HepG2 (cell line): ENCODE measurements around the gene DMTF1. TPM values are rescaled to one million over a fixed set of nuclear protein-coding genes. Genes with fewer than 3 reads are reported as not detected.

Source experiments
- ARID3A ChIP-seq: IDR thresholded peaks from 2 replicates; pipeline ENCODE4 v1.6.1; 2012; ENCODE audit warnings: low read depth, low read length, improper control_type of control experiment
- BRCA1 ChIP-seq: sonication (generic); formaldehyde crosslinking; IDR thresholded peaks from 2 replicates; pipeline ENCODE4 v1.4.0; 2020; ENCODE audit warnings: missing genetic modification reagents
- CAMTA2 ChIP-seq: sonication (generic); formaldehyde crosslinking; IDR thresholded peaks from 2 replicates; pipeline ENCODE4 v1.4.0; 2020; ENCODE audit warnings: mild to moderate bottlenecking, missing genetic modification reagents, borderline replicate concordance
- E2F5 ChIP-seq: sonication (generic); formaldehyde crosslinking; conservative IDR thresholded peaks from 2 replicates; pipeline ENCODE4 v1.4.0; 2020; ENCODE audit warnings: missing genetic modification reagents
- FOXK2 ChIP-seq: fragments of 450-650 bp; IDR thresholded peaks from 2 replicates; pipeline ENCODE4 v1.6.1; 2016
- IRF9 ChIP-seq: sonication (generic); formaldehyde crosslinking; IDR thresholded peaks from 2 replicates; pipeline ENCODE4 v1.8.0; 2022; ENCODE audit warnings: missing genetic modification reagents, mild to moderate bottlenecking, borderline replicate concordance
- ISL2 ChIP-seq: sonication (generic); formaldehyde crosslinking; IDR thresholded peaks from 2 replicates; pipeline ENCODE4 v1.5.0; 2020; ENCODE audit warnings: missing genetic modification reagents
- KLF12 ChIP-seq: sonication (generic); formaldehyde crosslinking; IDR thresholded peaks from 2 replicates; pipeline ENCODE4 v1.4.0; 2020; ENCODE audit warnings: missing genetic modification reagents, borderline replicate concordance
- KMT2B ChIP-seq: IDR thresholded peaks from 2 replicates; pipeline ENCODE4 v1.6.1; 2016; ENCODE audit warnings: missing genetic modification reagents, missing compliant biosample characterization
- RBFOX2 ChIP-seq: fragments of 200-400 bp; formaldehyde crosslinking; IDR thresholded peaks from 2 replicates; pipeline ENCODE4 v1.6.1; 2017; ENCODE audit warnings: low read depth, mild to moderate bottlenecking, low read length
- SP4 ChIP-seq: sonication (generic); formaldehyde crosslinking; IDR thresholded peaks from 2 replicates; pipeline ENCODE4 v1.8.1; 2023; ENCODE audit warnings: mild to moderate bottlenecking, missing genetic modification reagents
- TBL1XR1 ChIP-seq: fragments of 150-350 bp; IDR thresholded peaks from 2 replicates; pipeline ENCODE4 v1.6.1; 2014; ENCODE audit warnings: borderline replicate concordance, low read length; ENCODE audit not compliant: partially characterized antibody
- ZKSCAN5 ChIP-seq: sonication (generic); formaldehyde crosslinking; IDR thresholded peaks from 2 replicates; pipeline ENCODE4 v1.5.1; 2020; ENCODE audit warnings: mild to moderate bottlenecking, missing genetic modification reagents
- ZNF275 ChIP-seq: sonication (generic); formaldehyde crosslinking; IDR thresholded peaks from 2 replicates; pipeline ENCODE4 v1.8.0; 2022; ENCODE audit warnings: missing genetic modification reagents, mild to moderate bottlenecking, inconsistent platforms, borderline replicate concordance
- ZNF335 ChIP-seq: sonication (generic); formaldehyde crosslinking; IDR thresholded peaks from 2 replicates; pipeline ENCODE4 v1.4.0; 2020; ENCODE audit warnings: missing genetic modification reagents
- ZNF556 ChIP-seq: sonication (generic); formaldehyde crosslinking; IDR thresholded peaks from 2 replicates; pipeline ENCODE4 v1.4.0; 2020; ENCODE audit warnings: mild to moderate bottlenecking, missing genetic modification reagents, borderline replicate concordance
- ZNF580 ChIP-seq: IDR thresholded peaks from 2 replicates; pipeline ENCODE4 v1.6.1; 2016; ENCODE audit warnings: low read depth, borderline replicate concordance
- ZNF674 ChIP-seq: sonication (generic); formaldehyde crosslinking; IDR thresholded peaks from 2 replicates; pipeline ENCODE4 v1.5.0; 2020; ENCODE audit warnings: low read depth, mild to moderate bottlenecking, missing genetic modification reagents
- ZNF724P ChIP-seq: sonication (generic); formaldehyde crosslinking; IDR thresholded peaks from 2 replicates; pipeline ENCODE4 v1.8.0; 2022; ENCODE audit warnings: missing genetic modification reagents, borderline replicate concordance
- ZNF841 ChIP-seq: sonication (generic); formaldehyde crosslinking; IDR thresholded peaks from 2 replicates; pipeline ENCODE4 v1.8.1; 2023; ENCODE audit warnings: missing genetic modification reagents, borderline replicate concordance
- ZSCAN25 ChIP-seq: sonication (generic); formaldehyde crosslinking; IDR thresholded peaks from 2 replicates; pipeline ENCODE4 v1.8.0; 2022; ENCODE audit warnings: mild to moderate bottlenecking, missing genetic modification reagents
- polyA plus RNA-seq, 8 experiments: library from polyadenylated mRNA; depleted of rRNA in 3 of 8; stranded (reverse) in 7 of 8; unstranded in 1 of 8; fragments of >200 nt; fragmentation: Illumina TruSeq in 4 of 8; extraction: Trizol in 4 of 8; gene quantifications; 2 replicates each; pipeline versions ENCODE4 v1.2.1 to v1.2.3, GENCODE V29; 2011 to 2016; ENCODE audit warnings: low read depth in 4 of 8, missing spikeins in 1 of 8, mixed read lengths in 1 of 8; ENCODE audit not compliant: insufficient read depth in 1 of 8
- total RNA-seq, 5 experiments: library from RNA; depleted of rRNA; stranded (reverse); fragments of >200 nt; fragmentation: Illumina TruSeq; extraction: Trizol; gene quantifications; 2 replicates each; pipeline ENCODE4 v1.2.3, GENCODE V29; 2016; ENCODE audit warnings: low read depth in 1 of 5
- TF ChIP-seq, protein P1 (sequence below), 2 experiments: sonication (generic) in 1 of 2; formaldehyde crosslinking in 1 of 2; IDR thresholded peaks; 2 replicates each; pipeline versions ENCODE4 v1.5.1 to v1.6.1; 2011 to 2020; ENCODE audit warnings: borderline replicate concordance in 1 of 2, low read depth in 1 of 2, low read length in 1 of 2, mild to moderate bottlenecking in 1 of 2, missing genetic modification reagents in 1 of 2, moderate library complexity in 1 of 2

Gene DMTF1
- total and polyA plus RNA-seq, 2 of the 13 experiments (the other 11 are each of a cell fraction or from before 2014, with no cell fraction given) = 45.8 to 132 TPM

DNA sequence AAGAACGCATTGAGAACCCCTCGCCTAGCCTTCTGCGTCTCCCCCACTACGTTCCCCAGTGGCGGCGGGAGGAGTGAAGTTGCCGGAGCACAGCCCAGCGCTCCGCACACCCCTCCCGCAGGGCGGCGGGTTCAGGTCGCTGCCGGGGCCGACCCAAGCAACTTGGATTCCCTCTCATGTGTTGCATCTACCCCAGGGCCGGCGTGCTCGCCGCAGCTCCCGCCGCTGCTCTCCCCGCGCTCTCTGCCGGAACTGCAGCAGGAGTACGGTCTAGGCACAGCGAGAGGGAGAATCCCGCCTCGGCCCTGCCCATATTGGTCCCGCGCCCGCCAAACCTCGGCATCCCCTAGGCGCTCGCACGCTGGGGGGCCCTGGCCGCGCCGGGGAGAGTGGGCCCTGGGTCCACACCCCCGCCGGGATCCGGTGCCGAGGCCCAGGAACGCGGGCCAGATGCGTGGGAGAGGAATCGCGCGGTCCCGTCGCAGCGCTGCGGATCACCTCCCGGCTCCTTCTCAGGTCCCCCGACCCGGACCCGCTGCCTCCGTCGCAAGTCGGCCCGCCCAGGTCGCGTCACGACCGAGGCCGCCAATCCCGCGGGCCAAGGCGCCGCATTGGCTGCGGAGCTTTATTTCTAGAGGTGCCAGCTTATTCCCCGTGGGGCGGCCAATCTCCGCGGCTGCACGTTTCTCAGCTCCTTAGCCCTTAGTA is 67.9 kb downstream of the DMTF1 start (continued):
- TF ChIP-seq TBL1XR1 (no peak), ARID3A (no peak), KLF12 (CRISPR knock-in tag) (no peak), ZNF335 (no peak), ISL2 (CRISPR knock-in tag) (no peak), IRF9 (CRISPR knock-in tag) (no peak), ZNF724P (CRISPR knock-in tag) (no peak; the same call in 1 of the 2 replicates), KMT2B (CRISPR knock-in tag) (peak; percentile 33), CAMTA2 (CRISPR knock-in tag) (peak; percentile 52; the same call in 1 of the 2 replicates), ZSCAN25 (CRISPR knock-in tag) (no peak), ZKSCAN5 (no peak), E2F5 (CRISPR knock-in tag) (no peak), ZNF841 (CRISPR knock-in tag) (0 out of 2 replicates have a peak, but pooled peaks have one; percentile 3), ZNF275 (no peak), RBFOX2 (peak; percentile 74), ZNF674 (CRISPR knock-in tag) (no peak), SP4 (peak; percentile 17; the same call in 1 of the 2 replicates), ZNF580 (CRISPR knock-in tag) (no peak; the same call in 1 of the 2 replicates), ZNF556 (CRISPR knock-in tag) (peak; percentile 42; the same call in 1 of the 2 replicates), FOXK2 (no peak), BRCA1 (CRISPR knock-in tag) (no peak)
- TF ChIP-seq, protein P1, sequence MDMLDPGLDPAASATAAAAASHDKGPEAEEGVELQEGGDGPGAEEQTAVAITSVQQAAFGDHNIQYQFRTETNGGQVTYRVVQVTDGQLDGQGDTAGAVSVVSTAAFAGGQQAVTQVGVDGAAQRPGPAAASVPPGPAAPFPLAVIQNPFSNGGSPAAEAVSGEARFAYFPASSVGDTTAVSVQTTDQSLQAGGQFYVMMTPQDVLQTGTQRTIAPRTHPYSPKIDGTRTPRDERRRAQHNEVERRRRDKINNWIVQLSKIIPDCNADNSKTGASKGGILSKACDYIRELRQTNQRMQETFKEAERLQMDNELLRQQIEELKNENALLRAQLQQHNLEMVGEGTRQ (IDR thresholded peaks at IDR 0.05; ENCODE audit: low read depth, low read length) = no peak
- TF ChIP-seq, protein P1 (CRISPR knock-in tag; IDR thresholded peaks at IDR 0.05; ENCODE audit: borderline replicate concordance) = no peak
